Caco-2 (cell line): ENCODE measurements around the gene TTC17. TPM values are rescaled to one million over a fixed set of nuclear protein-coding genes. Genes with fewer than 3 reads are reported as not detected.

Source experiments
- BruUV-seq: library from RNA; stranded (reverse); fragments of 400-500 nt; replicated peaks from 2 replicates; lab custom pipeline; 2021; lab: Mats Ljungman, UMichigan
- CTCF ChIA-PET: fragments of 300-600 bp; sonication (Branson Sonifier 250); formaldehyde crosslinking; loops from one replicate; lab custom pipeline; 2022; ENCODE audit warnings: antibody characterized with exemption; lab: Charles Lee
- POLR2A ChIA-PET: fragments of 300-600 bp; sonication (Branson Sonifier 250); formaldehyde crosslinking; loops from one replicate; lab custom pipeline; 2022; ENCODE audit warnings: antibody characterized with exemption; lab: Charles Lee
- DNase-seq, 2 experiments: peaks; one replicate each; pipeline versions ENCODE4 v3.0.0 to v3.0.0-alpha.2; 2020 to 2022
- H3K27me3 ChIP-seq: replicated peaks from 2 replicates; pipeline ENCODE4 v1.6.0; 2011; ENCODE audit warnings: low read length; ENCODE audit not compliant: control insufficient read depth, insufficient read depth
- H3K36me3 ChIP-seq: 2 replicates; pipeline ENCODE4 v1.5.1; 2011; ENCODE audit warnings: low read length; ENCODE audit not compliant: control insufficient read depth, insufficient read depth
- H3K4me1 ChIP-seq: fragments of 250-450 bp; sonication (Bioruptor Pico); 2 replicates; pipeline ENCODE4 v1.5.1; 2020; ENCODE audit warnings: mild to moderate bottlenecking
- H3K4me3 ChIP-seq: 2 replicates; pipeline ENCODE4 v1.5.1; 2011; ENCODE audit warnings: low read depth, mild to moderate bottlenecking, control low read depth, low read length
- H3K9me3 ChIP-seq: fragments of 250-450 bp; sonication (Bioruptor Pico); 2 replicates; pipeline ENCODE4 v1.5.1; 2020; ENCODE audit warnings: mild to moderate bottlenecking, moderate library complexity
- H3K27ac Mint-ChIP-seq: one replicate; pipeline ENCODE4 v1.8.0; 2022; ENCODE audit warnings: mixed read lengths; ENCODE audit not compliant: unreplicated experiment
- H3K27me3 Mint-ChIP-seq: one replicate; pipeline ENCODE4 v1.8.0; 2022; ENCODE audit warnings: mixed read lengths; ENCODE audit not compliant: insufficient read depth, unreplicated experiment
- H3K36me3 Mint-ChIP-seq: one replicate; pipeline ENCODE4 v1.8.0; 2022; ENCODE audit warnings: mild to moderate bottlenecking, mixed read lengths; ENCODE audit not compliant: insufficient read depth, unreplicated experiment
- H3K4me1 Mint-ChIP-seq: one replicate; pipeline ENCODE4 v1.8.0; 2022; ENCODE audit warnings: low read depth, mixed read lengths; ENCODE audit not compliant: unreplicated experiment
- H3K4me3 Mint-ChIP-seq: one replicate; pipeline ENCODE4 v1.8.0; 2022; ENCODE audit warnings: mild to moderate bottlenecking, moderate library complexity, mixed read lengths; ENCODE audit not compliant: unreplicated experiment
- H3K9me3 Mint-ChIP-seq: one replicate; pipeline ENCODE4 v1.8.0; 2022; ENCODE audit warnings: mixed read lengths; ENCODE audit not compliant: unreplicated experiment
- intact Hi-C: fragments of 100-400 bp; cut with micrococcal nuclease; formaldehyde crosslinking; loops from one replicate; pipeline ENCODE4 v1.10.0; 2022; ENCODE audit not compliant: unreplicated experiment
- total RNA-seq: library from RNA; stranded (reverse); gene quantifications from 2 replicates; pipeline ENCODE4 v1.2.3, GENCODE V29; 2022
- TF ChIP-seq, protein P1 (sequence below), 2 experiments: fragments of 200-600 bp in 1 of 2; IDR thresholded peaks; 1 replicate in 1 of 2; 2 replicates in 1 of 2; pipeline versions ENCODE4 v1.5.1 to v1.8.0; 2011 to 2022; ENCODE audit warnings: antibody characterized with exemption in 1 of 2, control low read depth in 1 of 2, inconsistent platforms in 1 of 2, low read depth in 1 of 2, low read length in 1 of 2, mild to moderate bottlenecking in 1 of 2, moderate library complexity in 1 of 2; ENCODE audit not compliant: insufficient read depth in 1 of 2, severe bottlenecking in 1 of 2, unreplicated experiment in 1 of 2

TTC17 gene
- total RNA-seq, 1 experiment from 2014 or later = 73.1 TPM

- intact Hi-C loops = no loop called here
- no peaks in the 10 kb centered on the region for H3K27me3 Mint-ChIP-seq
- Histone ChIP-seq H3K27me3 (no peaks in the 10 kb centered on the region), H3K4me3 (no peak overlapping the region), H3K36me3 (no peaks in the 10 kb centered on the region; the same call in 1 of the 2 replicates), H3K9me3 (no peaks in the 10 kb centered on the region), H3K4me1 (peaks cover 6% of the 10 kb centered on the region; the same call in 1 of the 2 replicates)
- DNase-seq = no peak
- H3K4me3 Mint-ChIP-seq = peak overlapping the region; percentile 2
- peaks cover 22% of the 10 kb centered on the region for H3K36me3 Mint-ChIP-seq
- H3K9me3 Mint-ChIP-seq = no peaks in the 10 kb centered on the region
- peaks cover 7% of the 10 kb centered on the region for H3K4me1 Mint-ChIP-seq
- ChIA-PET CTCF (no interaction called here), POLR2A (no interaction called here)
- BruUV-seq = no TSS peak
- TF ChIP-seq, protein P1, sequence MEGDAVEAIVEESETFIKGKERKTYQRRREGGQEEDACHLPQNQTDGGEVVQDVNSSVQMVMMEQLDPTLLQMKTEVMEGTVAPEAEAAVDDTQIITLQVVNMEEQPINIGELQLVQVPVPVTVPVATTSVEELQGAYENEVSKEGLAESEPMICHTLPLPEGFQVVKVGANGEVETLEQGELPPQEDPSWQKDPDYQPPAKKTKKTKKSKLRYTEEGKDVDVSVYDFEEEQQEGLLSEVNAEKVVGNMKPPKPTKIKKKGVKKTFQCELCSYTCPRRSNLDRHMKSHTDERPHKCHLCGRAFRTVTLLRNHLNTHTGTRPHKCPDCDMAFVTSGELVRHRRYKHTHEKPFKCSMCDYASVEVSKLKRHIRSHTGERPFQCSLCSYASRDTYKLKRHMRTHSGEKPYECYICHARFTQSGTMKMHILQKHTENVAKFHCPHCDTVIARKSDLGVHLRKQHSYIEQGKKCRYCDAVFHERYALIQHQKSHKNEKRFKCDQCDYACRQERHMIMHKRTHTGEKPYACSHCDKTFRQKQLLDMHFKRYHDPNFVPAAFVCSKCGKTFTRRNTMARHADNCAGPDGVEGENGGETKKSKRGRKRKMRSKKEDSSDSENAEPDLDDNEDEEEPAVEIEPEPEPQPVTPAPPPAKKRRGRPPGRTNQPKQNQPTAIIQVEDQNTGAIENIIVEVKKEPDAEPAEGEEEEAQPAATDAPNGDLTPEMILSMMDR (IDR thresholded peaks at IDR 0.05; ENCODE audit: insufficient read depth in 1 of 2, low read depth in 1 of 2, low read length in 1 of 2, severe bottlenecking in 1 of 2, unreplicated experiment in 1 of 2) = no peak
- no peak overlapping the region for H3K27ac Mint-ChIP-seq
These were observed 42.8 kb upstream of the TTC17 start for GRCh38 chr11:43315966-43316365.

DNA sequence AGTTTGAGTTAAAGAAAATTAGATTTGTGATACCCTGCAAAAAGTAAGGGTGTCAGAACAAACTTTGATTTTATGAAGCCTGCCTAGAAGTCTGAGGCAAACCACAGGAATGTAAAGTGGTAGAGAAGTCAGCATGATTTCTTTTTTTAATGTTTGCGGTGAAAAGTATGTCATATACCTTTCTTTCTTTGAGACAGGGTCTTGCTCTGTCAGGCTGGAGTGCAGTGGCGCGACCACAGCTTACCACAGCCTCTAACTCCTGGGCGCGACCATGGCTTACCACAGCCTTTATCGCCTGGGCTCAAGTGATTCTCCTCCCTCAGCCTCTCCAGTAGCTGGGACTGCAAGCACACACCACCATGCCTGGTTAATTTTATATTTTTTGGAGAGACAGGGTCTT lies 42.3 kb upstream of the TTC17 start:
- ChIA-PET CTCF (no interaction called here), POLR2A (no interaction called here)
- TF ChIP-seq, protein P1 (IDR thresholded peaks at IDR 0.05; ENCODE audit: insufficient read depth in 1 of 2, low read depth in 1 of 2, low read length in 1 of 2, severe bottlenecking in 1 of 2, unreplicated experiment in 1 of 2) = no peak
- intact Hi-C loops = no loop called here
- H3K9me3 Mint-ChIP-seq = no peaks in the 10 kb centered on the region
- H3K36me3 Mint-ChIP-seq = peaks cover 27% of the 10 kb centered on the region
- Histone ChIP-seq H3K4me1 (peaks cover 6% of the 10 kb centered on the region; the same call in 1 of the 2 replicates), H3K27me3 (no peaks in the 10 kb centered on the region), H3K4me3 (no peak overlapping the region), H3K9me3 (no peaks in the 10 kb centered on the region), H3K36me3 (no peaks in the 10 kb centered on the region; the same call in 1 of the 2 replicates)
- H3K27me3 Mint-ChIP-seq = no peaks in the 10 kb centered on the region
- no peak overlapping the region for H3K4me3 Mint-ChIP-seq
- no TSS peak for BruUV-seq
- peaks cover 7% of the 10 kb centered on the region for H3K4me1 Mint-ChIP-seq
- no peak overlapping the region for H3K27ac Mint-ChIP-seq
- no peak for DNase-seq

DNA sequence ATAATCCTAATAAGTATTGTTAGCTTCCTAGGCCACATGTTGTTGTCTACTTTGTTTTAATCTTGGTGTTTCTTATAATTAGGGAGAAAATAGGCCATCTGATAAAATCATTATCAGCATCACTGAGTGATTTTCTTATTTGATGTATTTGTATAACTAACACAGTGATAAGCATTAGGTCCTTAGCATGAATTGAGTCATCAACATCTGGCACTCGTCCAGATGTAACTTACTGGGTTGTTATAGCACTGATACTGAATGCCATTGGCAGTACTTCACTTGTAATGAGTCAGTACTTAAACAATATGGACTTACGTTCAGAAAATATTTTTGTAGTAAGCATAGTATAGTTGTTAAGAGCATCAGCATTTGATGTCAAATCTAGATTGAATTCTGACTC lies 30.7 kb upstream of the TTC17 start:
- H3K27ac Mint-ChIP-seq = no peak overlapping the region

More for the DNA sequence above, 30.7 kb upstream of the TTC17 start:
- Mint-ChIP-seq H3K4me1 (no peaks in the 10 kb centered on the region), H3K9me3 (no peaks in the 10 kb centered on the region), H3K36me3 (peaks cover 85% of the 10 kb centered on the region), H3K4me3 (no peak overlapping the region), H3K27me3 (no peaks in the 10 kb centered on the region)
- BruUV-seq = no TSS peak
- Histone ChIP-seq H3K9me3 (no peaks in the 10 kb centered on the region), H3K4me3 (no peak overlapping the region), H3K27me3 (no peaks in the 10 kb centered on the region), H3K4me1 (no peaks in the 10 kb centered on the region), H3K36me3 (peaks cover 1% of the 10 kb centered on the region; the same call in 1 of the 2 replicates)
- ChIA-PET POLR2A (no interaction called here), CTCF (no interaction called here)
- DNase-seq = no peak
- TF ChIP-seq, protein P1 (IDR thresholded peaks at IDR 0.05; ENCODE audit: insufficient read depth in 1 of 2, low read depth in 1 of 2, low read length in 1 of 2, severe bottlenecking in 1 of 2, unreplicated experiment in 1 of 2) = no peak
- intact Hi-C loops = no loop called here
